Psoas muscle (tissue), 8 donors: ENCODE results near the gene AFAP1. TPM values are rescaled to one million over a fixed set of nuclear protein-coding genes. Genes with fewer than 3 reads are reported as not detected.
A peak's percentile ranks its signal among the peaks of the same experiment; 100 is the strongest.

Source experiments
- ATAC-seq, 4 donors: fragments of 200-7000 bp; cut with Tn5 transposase; one replicate each; pipeline ENCODE4 v1.9.1; 2020; ENCODE audit warnings: moderate library complexity in 3 of 4, mild to moderate bottlenecking in 2 of 4
- DNase-seq, 2 donors: peaks; one replicate each; pipeline ENCODE4 v3.0.0-alpha.2; 2020
- H3K27ac ChIP-seq: fragments of 200-600 bp; one replicate; pipeline ENCODE4 v1.8.0; 2022
- H3K27me3 ChIP-seq, 3 donors: fragments of 200-600 bp in 1 of 3; one replicate each; pipeline versions ENCODE4 v1.6.1 to v1.8.0; 2013 to 2022; ENCODE audit warnings: low read length in 2 of 3, mild to moderate bottlenecking in 2 of 3, moderate library complexity in 1 of 3; ENCODE audit not compliant: insufficient read depth in 3 of 3
- H3K36me3 ChIP-seq, 2 donors: fragments of 200-600 bp in 1 of 2; one replicate each; pipeline versions ENCODE4 v1.6.1 to v1.8.0; 2013 to 2022; ENCODE audit warnings: low read depth in 1 of 2, mild to moderate bottlenecking in 1 of 2, moderate library complexity in 1 of 2; ENCODE audit not compliant: insufficient read depth in 1 of 2
- H3K4me1 ChIP-seq: fragments of 200-600 bp; one replicate; pipeline ENCODE4 v1.8.0; 2022
- H3K4me3 ChIP-seq: fragments of 200-600 bp; one replicate; pipeline ENCODE4 v1.8.0; 2022; ENCODE audit warnings: mild to moderate bottlenecking
- H3K9me3 ChIP-seq: fragments of 200-600 bp; one replicate; pipeline ENCODE4 v1.8.0; 2022
- WGBS, 3 donors: extraction: QIAGEN DNeasy Blood & Tissue Kit; methylation state at CpG; one replicate each; pipeline versions ENCODE4 v1.1.6 to v1.1.7; 2013; 5-methylcytosine and 5-hydroxymethylcytosine counted together
- intact Hi-C, 2 donors: fragments of 100-400 bp; cut with DNase I; formaldehyde crosslinking; loops; one replicate each; pipeline versions ENCODE4 v1.11.0 to v1.14.2; 2022
- polyA plus RNA-seq, 3 donors: library from polyadenylated mRNA; stranded (reverse); fragments of 200-250 nt; gene quantifications; one replicate each; pipeline ENCODE4 v1.2.3, GENCODE V29; 2013
- total RNA-seq, 4 donors: library from RNA; stranded (reverse); fragmentation: NEBNext Ultra II Directional in 2 of 4; extraction: Animal tissue kit (Norgen Biotek cat#: 25700) in 2 of 4; gene quantifications; one replicate each; pipeline versions ENCODE4 v1.2.1 to v1.2.4, GENCODE V29; 2021 to 2023
- TF ChIP-seq, protein P1 (sequence below): fragments of 200-600 bp; IDR thresholded peaks from one replicate; pipeline ENCODE4 v1.8.0; 2022; ENCODE audit warnings: antibody characterized with exemption
- donor health status: healthy with polysubstance abuse.
- donor health status: DM: no; HTN: no; CAD: no; lungs with moderate emphysema.
- donor health status: Bipolar disorder and iron deficiency.
- donor health status: healthy.
- donor health status: DM: yes; HTN: yes; CAD: no.
- donor health status: DM: no; HTN: no; CAD: no.
- donor health status: DM: no; HTN: no; CAD: no.
- donor health status: DM: yes; HTN: yes; CAD: no.

Gene AFAP1
- total and polyA plus RNA-seq, 7 donors, result 1.3 to 11.4 (median 2.6) TPM

- Histone ChIP-seq H3K4me1 (no peaks in the 10 kb centered on the region), H3K27ac (no peak overlapping the region), H3K4me3 (no peak overlapping the region), H3K9me3 (no peaks in the 10 kb centered on the region), H3K27me3 (peaks cover 0 to 15% (median 13%) of the 10 kb centered on the region in 3 donors), H3K36me3 (no peaks in the 10 kb centered on the region)
- ATAC-seq, result no peak
- intact Hi-C loops, result no loop called here
- no peak for DNase-seq
- WGBS, 3 donors, result 66 to 67% (median 67%) methylated on average over 11 of the region's 11 CpGs
- TF ChIP-seq, protein P1, sequence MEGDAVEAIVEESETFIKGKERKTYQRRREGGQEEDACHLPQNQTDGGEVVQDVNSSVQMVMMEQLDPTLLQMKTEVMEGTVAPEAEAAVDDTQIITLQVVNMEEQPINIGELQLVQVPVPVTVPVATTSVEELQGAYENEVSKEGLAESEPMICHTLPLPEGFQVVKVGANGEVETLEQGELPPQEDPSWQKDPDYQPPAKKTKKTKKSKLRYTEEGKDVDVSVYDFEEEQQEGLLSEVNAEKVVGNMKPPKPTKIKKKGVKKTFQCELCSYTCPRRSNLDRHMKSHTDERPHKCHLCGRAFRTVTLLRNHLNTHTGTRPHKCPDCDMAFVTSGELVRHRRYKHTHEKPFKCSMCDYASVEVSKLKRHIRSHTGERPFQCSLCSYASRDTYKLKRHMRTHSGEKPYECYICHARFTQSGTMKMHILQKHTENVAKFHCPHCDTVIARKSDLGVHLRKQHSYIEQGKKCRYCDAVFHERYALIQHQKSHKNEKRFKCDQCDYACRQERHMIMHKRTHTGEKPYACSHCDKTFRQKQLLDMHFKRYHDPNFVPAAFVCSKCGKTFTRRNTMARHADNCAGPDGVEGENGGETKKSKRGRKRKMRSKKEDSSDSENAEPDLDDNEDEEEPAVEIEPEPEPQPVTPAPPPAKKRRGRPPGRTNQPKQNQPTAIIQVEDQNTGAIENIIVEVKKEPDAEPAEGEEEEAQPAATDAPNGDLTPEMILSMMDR, result no peak
These were observed 1.7 kb upstream of the AFAP1 start for GRCh38 chr4:7941111-7941964.

GRCh38 chr4:7938609-7939376 lies 868 bp downstream of the AFAP1 start:
- intact Hi-C loops, result loop anchor here in 1 of 2 donors (5.0 kb wide), 1 partner anchor 61 kb away; no protein-coding TSS in a partner anchor
- Histone ChIP-seq H3K27ac (peak overlapping the region; percentile 57), H3K27me3 (peaks cover 0 to 15% (median 13%) of the 10 kb centered on the region in 3 donors), H3K4me3 (peak overlapping the region; percentile 74), H3K9me3 (peaks cover 2% of the 10 kb centered on the region), H3K36me3 (no peaks in the 10 kb centered on the region), H3K4me1 (no peaks in the 10 kb centered on the region)
- ATAC-seq (peak in 1 of 4 donors; percentile 5), DNase-seq (peak in 1 of 2 donors; percentile 47)
- TF ChIP-seq, protein P1, result no peak
- 1 to 2% (median 1%) methylated on average over 61 to 75 of the region's 75 CpGs for WGBS, 3 donors

- DNase-seq, result no peak
- Histone ChIP-seq H3K4me1 (no peaks in the 10 kb centered on the region), H3K27ac (no peak overlapping the region), H3K4me3 (peak overlapping the region; percentile 74), H3K27me3 (peaks cover 0 to 15% (median 13%) of the 10 kb centered on the region in 3 donors), H3K36me3 (no peaks in the 10 kb centered on the region), H3K9me3 (peaks cover 7% of the 10 kb centered on the region)
- ATAC-seq, result no peak
- intact Hi-C loops, result loop anchor here in 1 of 2 donors (5.0 kb wide), 1 partner anchor 61 kb away; no protein-coding TSS in a partner anchor
- 16 to 28% (median 18%) methylated on average over 6 of the region's 6 CpGs for WGBS, 3 donors
- TF ChIP-seq, protein P1, result no peak
These were observed 1.4 kb downstream of the AFAP1 start for GRCh38 chr4:7938266-7938608.

- Histone ChIP-seq H3K27ac (no peak overlapping the region), H3K9me3 (peaks cover 8% of the 10 kb centered on the region), H3K4me1 (no peaks in the 10 kb centered on the region), H3K4me3 (no peak overlapping the region), H3K36me3 (no peaks in the 10 kb centered on the region), H3K27me3 (peaks cover 0 to 15% (median 13%) of the 10 kb centered on the region in 3 donors)
- DNase-seq (no peak), ATAC-seq (no peak)
- TF ChIP-seq, protein P1, result no peak
- intact Hi-C loops, result loop anchor here in 1 of 2 donors (5.0 kb wide), 1 partner anchor 60 kb away; no protein-coding TSS in a partner anchor
- WGBS, 3 donors, result 93 to 96% (median 93%) methylated on average over 2 of the region's 2 CpGs
These were observed 2.7 kb downstream of the AFAP1 start for GRCh38 chr4:7937006-7937405.
